K562 (cell line): ENCODE results near the gene YAE1. TPM values are rescaled to one million over a fixed set of nuclear protein-coding genes. Genes with fewer than 3 reads are reported as not detected.

Experiments used
- ATAC-seq: fragments of 200-7000 bp; cut with Tn5 transposase; 3 replicates; pipeline ENCODE4 v1.9.1; 2020; ENCODE audit warnings: moderate library complexity
- BruUV-seq: library from RNA; stranded (reverse); fragments of 400-500 nt; replicated peaks from 2 replicates; lab custom pipeline; 2021; lab: Mats Ljungman, UMichigan
- CTCF ChIA-PET: fragments of 300-600 bp; formaldehyde crosslinking; extraction: SDS; loops from one replicate; lab custom pipeline; 2021; ENCODE audit warnings: low intra/inter-chr PET ratio; lab: Yijun Ruan, JAX
- POLR2A ChIA-PET: fragments of 300-600, 350-650 bp; sonication (Branson Sonifier 250); formaldehyde crosslinking; extraction: SDS; loops from one replicate; lab custom pipeline; 2021; ENCODE audit warnings: antibody characterized with exemption, inconsistent platforms; lab: Yijun Ruan, JAX
- DNase-seq, 4 experiments: peaks; one replicate each; pipeline versions ENCODE4 v3.0.0 to v3.0.0-alpha.2; 2011 to 2018; ENCODE audit warnings: low spot score in 3 of 4, mixed read lengths in 3 of 4; ENCODE audit errors: extremely low read depth in 1 of 4
- FAIRE-seq: peaks from 2 replicates; lab custom pipeline; 2011; peaks lifted over from hg19 to GRCh38; lab: Jason Lieb, UNC
- H2AFZ ChIP-seq: 2 replicates; pipeline ENCODE4 v1.6.0; 2011; ENCODE audit warnings: low read depth, low read length, control low read depth, inconsistent platforms
- H3K27ac ChIP-seq: fragments of 200-600 bp; 3 replicates; pipeline ENCODE4 v1.8.0; 2011; ENCODE audit warnings: low read depth, mild to moderate bottlenecking, control low read depth, inconsistent platforms, low read length, moderate library complexity, mixed read lengths; ENCODE audit errors: extremely low read depth
- H3K27me3 ChIP-seq, 2 experiments: fragments of 300-600 bp in 1 of 2; 2 replicates in 1 of 2; 3 replicates in 1 of 2; pipeline versions ENCODE4 v1.6.0 to v1.8.0; 2011; ENCODE audit warnings: inconsistent platforms in 2 of 2, low read length in 2 of 2, mild to moderate bottlenecking in 1 of 2, mixed read lengths in 1 of 2, moderate library complexity in 1 of 2; ENCODE audit not compliant: control insufficient read depth in 2 of 2, insufficient read depth in 2 of 2
- H3K36me3 ChIP-seq: fragments of 300-600 bp; 3 replicates; pipeline ENCODE4 v1.8.0; 2011; ENCODE audit warnings: mild to moderate bottlenecking, low read length, inconsistent platforms; ENCODE audit not compliant: control insufficient read depth, insufficient read depth
- H3K4me1 ChIP-seq, 2 experiments: fragments of 200-600 bp in 1 of 2; replicated peaks in 1 of 2; 2 replicates in 1 of 2; 3 replicates in 1 of 2; pipeline versions ENCODE4 v1.5.1 to v1.8.0; 2011; ENCODE audit warnings: inconsistent platforms in 2 of 2, low read length in 2 of 2, mild to moderate bottlenecking in 1 of 2, mixed read lengths in 1 of 2, moderate library complexity in 1 of 2; ENCODE audit not compliant: control insufficient read depth in 2 of 2, insufficient read depth in 2 of 2
- H3K4me2 ChIP-seq: 2 replicates; pipeline ENCODE4 v1.6.1; 2011; ENCODE audit warnings: low read length, control low read depth, inconsistent platforms, mixed read lengths; ENCODE audit not compliant: insufficient read depth
- H3K4me3 ChIP-seq: fragments of 200-600 bp; sonication (generic), shearing (Covaris generic); 2 replicates; pipeline ENCODE4 v1.5.1; 2016; ENCODE audit warnings: control low read depth, inconsistent platforms
- H3K79me2 ChIP-seq: fragments of 200-600 bp; 3 replicates; pipeline ENCODE4 v1.8.0; 2011; ENCODE audit warnings: low read length, inconsistent platforms; ENCODE audit not compliant: control insufficient read depth, insufficient read depth
- H3K9ac ChIP-seq, 2 experiments: 2 replicates each; pipeline versions ENCODE4 v1.6.0 to v1.6.1; 2011; ENCODE audit warnings: low read depth in 2 of 2, low read length in 2 of 2, control low read depth in 1 of 2, inconsistent platforms in 1 of 2, mild to moderate bottlenecking in 1 of 2, mixed read lengths in 1 of 2; ENCODE audit not compliant: insufficient read depth in 1 of 2
- H3K9me1 ChIP-seq: one replicate; pipeline ENCODE4 v1.6.0; 2011; ENCODE audit warnings: inconsistent platforms, mild to moderate bottlenecking, low read length, moderate library complexity; ENCODE audit not compliant: control insufficient read depth, insufficient read depth
- H3K9me3 ChIP-seq: replicated peaks from 2 replicates; pipeline ENCODE4 v1.5.1; 2011; ENCODE audit warnings: low read depth, low read length, inconsistent platforms; ENCODE audit not compliant: control insufficient read depth, insufficient read depth
- H4K20me1 ChIP-seq: replicated peaks from 2 replicates; pipeline ENCODE4 v1.6.1; 2011; ENCODE audit warnings: low read length, inconsistent platforms, mixed read lengths; ENCODE audit not compliant: control insufficient read depth, insufficient read depth
- JUND ChIP-seq, 2 experiments: IDR thresholded peaks; 2 replicates in 1 of 2; 3 replicates in 1 of 2; pipeline ENCODE4 v1.6.1; 2011; ENCODE audit warnings: borderline replicate concordance in 2 of 2, low read depth in 2 of 2, low read length in 2 of 2, improper control_type of control experiment in 1 of 2, missing biosample characterization in 1 of 2, missing genetic modification characterization in 1 of 2, missing genetic modification reagents in 1 of 2
- LARP7 ChIP-seq: fragments of 450-650 bp; IDR thresholded peaks from 2 replicates; pipeline ENCODE4 v1.6.1; 2016
- MEIS2 ChIP-seq: fragments of 450-650 bp; IDR thresholded peaks from 2 replicates; pipeline ENCODE4 v1.6.1; 2014; ENCODE audit warnings: mild to moderate bottlenecking; ENCODE audit not compliant: partially characterized antibody
- POLR2G ChIP-seq: fragments of 200-400 bp; formaldehyde crosslinking; IDR thresholded peaks from 2 replicates; pipeline ENCODE4 v1.6.1; 2017; ENCODE audit warnings: low read depth, mild to moderate bottlenecking, antibody characterized with exemption, low read length, moderate library complexity
- RBM17 ChIP-seq: fragments of 200-400 bp; formaldehyde crosslinking; IDR thresholded peaks from 2 replicates; pipeline ENCODE4 v1.6.1; 2017; ENCODE audit warnings: low read depth, mild to moderate bottlenecking, low read length, borderline replicate concordance
- SMARCA5 ChIP-seq: fragments of 450-650 bp; IDR thresholded peaks from 2 replicates; pipeline ENCODE4 v1.6.1; 2016
- ZNF76 ChIP-seq: fragments of 250-450 bp; sonication (Bioruptor Pico); IDR thresholded peaks from 2 replicates; pipeline ENCODE4 v1.4.0; 2020; ENCODE audit warnings: mild to moderate bottlenecking, moderate library complexity, borderline replicate concordance
- WGBS: fragments of 100-300 bp; shearing (Covaris generic); methylation state at CpG from one replicate; pipeline ENCODE4 v1.1.6; 2016; ENCODE audit warnings: low coverage, mixed read lengths; ENCODE audit not compliant: insufficient coverage; ENCODE audit errors: missing lambda C conversion rate; 5-methylcytosine and 5-hydroxymethylcytosine counted together
- in situ Hi-C: fragments of 300-500 bp; cut with MboI; formaldehyde crosslinking; loops from 4 replicates; pipeline ENCODE4 v1.15.0; 2018; ENCODE audit warnings: inconsistent platforms, mixed read lengths
- intact Hi-C: fragments of 100-400 bp; cut with micrococcal nuclease; formaldehyde crosslinking; loops from 2 replicates; pipeline ENCODE4 v1.14.2; 2022
- polyA plus RNA-seq, 8 experiments: library from polyadenylated mRNA; depleted of rRNA in 4 of 8; stranded (reverse) in 5 of 8; unstranded in 3 of 8; fragments of >200 nt; fragmentation: Nextera tagmentation in 2 of 8; fragmentation: Illumina TruSeq in 1 of 8; extraction: Ambion mirVana in 2 of 8; extraction: Trizol in 1 of 8; gene quantifications; 2 replicates each; pipeline versions ENCODE4 v1.2.1 to v1.2.3, GENCODE V29; 2011 to 2014; ENCODE audit warnings: inconsistent platforms in 1 of 8, missing spikeins in 1 of 8
- total RNA-seq, 7 experiments: library from RNA; depleted of rRNA in 6 of 7; stranded (reverse); fragments of >200 nt in 6 of 7; fragmentation: Illumina TruSeq in 2 of 7; extraction: Trizol in 2 of 7; gene quantifications; 2 replicates each; pipeline versions ENCODE4 v1.2.1 to v1.2.3, GENCODE V29; 2011 to 2021; ENCODE audit warnings: low replicate concordance in 1 of 7
- TF ChIP-seq, protein P1 (sequence below): fragments of 250-450 bp; sonication (Bioruptor Pico); IDR thresholded peaks from 2 replicates; pipeline ENCODE4 v1.9.0; 2021; ENCODE audit warnings: mild to moderate bottlenecking, inconsistent platforms
- TF ChIP-seq, protein P2 (sequence below): sonication (generic); formaldehyde crosslinking; IDR thresholded peaks from 2 replicates; pipeline ENCODE4 v1.8.0; 2023; ENCODE audit warnings: missing genetic modification reagents, mild to moderate bottlenecking, borderline replicate concordance
- TF ChIP-seq, protein P3 (sequence below): sonication (generic); formaldehyde crosslinking; IDR thresholded peaks from 2 replicates; pipeline ENCODE4 v1.8.0; 2022; ENCODE audit warnings: mild to moderate bottlenecking, low read depth, missing genetic modification reagents
- TF ChIP-seq, protein P4 (sequence below): fragments of 450-650 bp; IDR thresholded peaks from 2 replicates; pipeline ENCODE4 v1.6.1; 2016; ENCODE audit warnings: mild to moderate bottlenecking

Gene YAE1
- total and polyA plus RNA-seq, 9 of the 15 experiments (the other 6 are each of a cell fraction or from before 2014, with no cell fraction given): 15.2 to 63.4 (median 30.1) TPM

DNA sequence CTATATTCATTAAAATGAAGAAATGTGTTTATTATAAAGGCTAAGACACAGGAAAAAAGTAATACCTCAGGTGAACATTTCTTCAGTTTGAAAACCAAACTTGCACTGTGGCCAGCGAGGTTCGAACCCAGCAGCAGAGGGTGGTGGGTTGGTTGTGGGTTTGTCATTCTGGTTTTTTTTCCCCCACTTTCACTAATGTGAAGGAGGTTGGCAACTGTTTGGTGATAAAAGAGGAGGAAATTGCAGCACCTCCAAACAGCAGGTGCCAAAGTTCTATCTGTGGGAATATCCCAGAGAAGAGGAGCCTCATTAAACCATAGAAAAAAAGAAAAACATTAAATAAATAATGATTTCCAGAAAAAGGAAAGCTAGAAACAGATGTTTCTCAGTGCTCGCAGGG lies 36.6 kb upstream of the YAE1 start:
- Histone ChIP-seq H4K20me1 (no peaks in the 10 kb centered on the region), H3K27me3 (peaks cover 16 to 42% of the 10 kb centered on the region in 2 experiments), H3K9me1 (no peaks in the 10 kb centered on the region), H3K27ac (no peak overlapping the region), H3K36me3 (no peaks in the 10 kb centered on the region), H3K79me2 (no peaks in the 10 kb centered on the region), H3K4me2 (no peak overlapping the region), H3K4me1 (no peaks in the 10 kb centered on the region), H3K4me3 (no peak overlapping the region), H2AFZ (no peak overlapping the region), H3K9ac (no peak overlapping the region), H3K9me3 (no peaks in the 10 kb centered on the region)
- WGBS: 0% methylated on average over 3 of the region's 3 CpGs
- DNase-seq (no peak), FAIRE-seq (no peak), ATAC-seq (no peak)
- no TSS peak for BruUV-seq
- POLR2A ChIA-PET: no interaction called here
- intact Hi-C loops: no loop called here
- in situ Hi-C loops: no loop called here
- CTCF ChIA-PET: no interaction called here
- TF ChIP-seq LARP7 (no peak), RBM17 (no peak), POLR2G (no peak), SMARCA5 (no peak), JUND (IDR thresholded peaks at IDR 0.05; ENCODE audit: borderline replicate concordance, low read depth, low read length) (no peak), JUND (tag; IDR thresholded peaks at IDR 0.05; ENCODE audit: borderline replicate concordance, low read depth, low read length) (no peak), MEIS2 (no peak), ZNF76 (CRISPR knock-in tag) (no peak)
- TF ChIP-seq, protein P1, sequence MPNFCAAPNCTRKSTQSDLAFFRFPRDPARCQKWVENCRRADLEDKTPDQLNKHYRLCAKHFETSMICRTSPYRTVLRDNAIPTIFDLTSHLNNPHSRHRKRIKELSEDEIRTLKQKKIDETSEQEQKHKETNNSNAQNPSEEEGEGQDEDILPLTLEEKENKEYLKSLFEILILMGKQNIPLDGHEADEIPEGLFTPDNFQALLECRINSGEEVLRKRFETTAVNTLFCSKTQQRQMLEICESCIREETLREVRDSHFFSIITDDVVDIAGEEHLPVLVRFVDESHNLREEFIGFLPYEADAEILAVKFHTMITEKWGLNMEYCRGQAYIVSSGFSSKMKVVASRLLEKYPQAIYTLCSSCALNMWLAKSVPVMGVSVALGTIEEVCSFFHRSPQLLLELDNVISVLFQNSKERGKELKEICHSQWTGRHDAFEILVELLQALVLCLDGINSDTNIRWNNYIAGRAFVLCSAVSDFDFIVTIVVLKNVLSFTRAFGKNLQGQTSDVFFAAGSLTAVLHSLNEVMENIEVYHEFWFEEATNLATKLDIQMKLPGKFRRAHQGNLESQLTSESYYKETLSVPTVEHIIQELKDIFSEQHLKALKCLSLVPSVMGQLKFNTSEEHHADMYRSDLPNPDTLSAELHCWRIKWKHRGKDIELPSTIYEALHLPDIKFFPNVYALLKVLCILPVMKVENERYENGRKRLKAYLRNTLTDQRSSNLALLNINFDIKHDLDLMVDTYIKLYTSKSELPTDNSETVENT (CRISPR knock-in tag): no peak
- TF ChIP-seq, protein P2, sequence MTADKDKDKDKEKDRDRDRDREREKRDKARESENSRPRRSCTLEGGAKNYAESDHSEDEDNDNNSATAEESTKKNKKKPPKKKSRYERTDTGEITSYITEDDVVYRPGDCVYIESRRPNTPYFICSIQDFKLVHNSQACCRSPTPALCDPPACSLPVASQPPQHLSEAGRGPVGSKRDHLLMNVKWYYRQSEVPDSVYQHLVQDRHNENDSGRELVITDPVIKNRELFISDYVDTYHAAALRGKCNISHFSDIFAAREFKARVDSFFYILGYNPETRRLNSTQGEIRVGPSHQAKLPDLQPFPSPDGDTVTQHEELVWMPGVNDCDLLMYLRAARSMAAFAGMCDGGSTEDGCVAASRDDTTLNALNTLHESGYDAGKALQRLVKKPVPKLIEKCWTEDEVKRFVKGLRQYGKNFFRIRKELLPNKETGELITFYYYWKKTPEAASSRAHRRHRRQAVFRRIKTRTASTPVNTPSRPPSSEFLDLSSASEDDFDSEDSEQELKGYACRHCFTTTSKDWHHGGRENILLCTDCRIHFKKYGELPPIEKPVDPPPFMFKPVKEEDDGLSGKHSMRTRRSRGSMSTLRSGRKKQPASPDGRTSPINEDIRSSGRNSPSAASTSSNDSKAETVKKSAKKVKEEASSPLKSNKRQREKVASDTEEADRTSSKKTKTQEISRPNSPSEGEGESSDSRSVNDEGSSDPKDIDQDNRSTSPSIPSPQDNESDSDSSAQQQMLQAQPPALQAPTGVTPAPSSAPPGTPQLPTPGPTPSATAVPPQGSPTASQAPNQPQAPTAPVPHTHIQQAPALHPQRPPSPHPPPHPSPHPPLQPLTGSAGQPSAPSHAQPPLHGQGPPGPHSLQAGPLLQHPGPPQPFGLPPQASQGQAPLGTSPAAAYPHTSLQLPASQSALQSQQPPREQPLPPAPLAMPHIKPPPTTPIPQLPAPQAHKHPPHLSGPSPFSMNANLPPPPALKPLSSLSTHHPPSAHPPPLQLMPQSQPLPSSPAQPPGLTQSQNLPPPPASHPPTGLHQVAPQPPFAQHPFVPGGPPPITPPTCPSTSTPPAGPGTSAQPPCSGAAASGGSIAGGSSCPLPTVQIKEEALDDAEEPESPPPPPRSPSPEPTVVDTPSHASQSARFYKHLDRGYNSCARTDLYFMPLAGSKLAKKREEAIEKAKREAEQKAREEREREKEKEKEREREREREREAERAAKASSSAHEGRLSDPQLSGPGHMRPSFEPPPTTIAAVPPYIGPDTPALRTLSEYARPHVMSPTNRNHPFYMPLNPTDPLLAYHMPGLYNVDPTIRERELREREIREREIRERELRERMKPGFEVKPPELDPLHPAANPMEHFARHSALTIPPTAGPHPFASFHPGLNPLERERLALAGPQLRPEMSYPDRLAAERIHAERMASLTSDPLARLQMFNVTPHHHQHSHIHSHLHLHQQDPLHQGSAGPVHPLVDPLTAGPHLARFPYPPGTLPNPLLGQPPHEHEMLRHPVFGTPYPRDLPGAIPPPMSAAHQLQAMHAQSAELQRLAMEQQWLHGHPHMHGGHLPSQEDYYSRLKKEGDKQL (CRISPR knock-in tag): no peak
- TF ChIP-seq, protein P3, sequence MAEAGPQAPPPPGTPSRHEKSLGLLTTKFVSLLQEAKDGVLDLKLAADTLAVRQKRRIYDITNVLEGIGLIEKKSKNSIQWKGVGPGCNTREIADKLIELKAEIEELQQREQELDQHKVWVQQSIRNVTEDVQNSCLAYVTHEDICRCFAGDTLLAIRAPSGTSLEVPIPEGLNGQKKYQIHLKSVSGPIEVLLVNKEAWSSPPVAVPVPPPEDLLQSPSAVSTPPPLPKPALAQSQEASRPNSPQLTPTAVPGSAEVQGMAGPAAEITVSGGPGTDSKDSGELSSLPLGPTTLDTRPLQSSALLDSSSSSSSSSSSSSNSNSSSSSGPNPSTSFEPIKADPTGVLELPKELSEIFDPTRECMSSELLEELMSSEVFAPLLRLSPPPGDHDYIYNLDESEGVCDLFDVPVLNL (CRISPR knock-in tag): no peak
- TF ChIP-seq, protein P4, sequence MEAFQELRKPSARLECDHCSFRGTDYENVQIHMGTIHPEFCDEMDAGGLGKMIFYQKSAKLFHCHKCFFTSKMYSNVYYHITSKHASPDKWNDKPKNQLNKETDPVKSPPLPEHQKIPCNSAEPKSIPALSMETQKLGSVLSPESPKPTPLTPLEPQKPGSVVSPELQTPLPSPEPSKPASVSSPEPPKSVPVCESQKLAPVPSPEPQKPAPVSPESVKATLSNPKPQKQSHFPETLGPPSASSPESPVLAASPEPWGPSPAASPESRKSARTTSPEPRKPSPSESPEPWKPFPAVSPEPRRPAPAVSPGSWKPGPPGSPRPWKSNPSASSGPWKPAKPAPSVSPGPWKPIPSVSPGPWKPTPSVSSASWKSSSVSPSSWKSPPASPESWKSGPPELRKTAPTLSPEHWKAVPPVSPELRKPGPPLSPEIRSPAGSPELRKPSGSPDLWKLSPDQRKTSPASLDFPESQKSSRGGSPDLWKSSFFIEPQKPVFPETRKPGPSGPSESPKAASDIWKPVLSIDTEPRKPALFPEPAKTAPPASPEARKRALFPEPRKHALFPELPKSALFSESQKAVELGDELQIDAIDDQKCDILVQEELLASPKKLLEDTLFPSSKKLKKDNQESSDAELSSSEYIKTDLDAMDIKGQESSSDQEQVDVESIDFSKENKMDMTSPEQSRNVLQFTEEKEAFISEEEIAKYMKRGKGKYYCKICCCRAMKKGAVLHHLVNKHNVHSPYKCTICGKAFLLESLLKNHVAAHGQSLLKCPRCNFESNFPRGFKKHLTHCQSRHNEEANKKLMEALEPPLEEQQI: no peak
